HCT116 (cell line): ENCODE data around the gene PRKCQ. TPM values are rescaled to one million over a fixed set of nuclear protein-coding genes. Genes with fewer than 3 reads are reported as not detected.

Source experiments
- ATAC-seq: fragments of 200-7000 bp; cut with Tn5 transposase; 2 replicates; pipeline ENCODE4 v1.9.1; 2020; ENCODE audit warnings: mild to moderate bottlenecking, moderate library complexity
- BruUV-seq: library from RNA; stranded (reverse); fragments of 400-500 nt; replicated peaks from 2 replicates; lab custom pipeline; 2021; lab: Mats Ljungman, UMichigan
- CTCF ChIA-PET: fragments of 300-600 bp; sonication (Branson Sonifier 250); formaldehyde crosslinking; loops from one replicate; lab custom pipeline; 2021; ENCODE audit warnings: antibody characterized with exemption; lab: Charles Lee
- POLR2A ChIA-PET: fragments of 300-600, 350-600 bp; sonication (Branson Sonifier 250); formaldehyde crosslinking; loops from one replicate; lab custom pipeline; 2021; ENCODE audit warnings: antibody characterized with exemption; lab: Charles Lee
- RAD21 ChIA-PET, 2 experiments: fragments of 300-600 bp; sonication (Branson Sonifier 250); formaldehyde crosslinking; loops; one replicate each; lab custom pipeline; 2023; ENCODE audit warnings: low total read pairs in 2 of 2; ENCODE audit not compliant: uncharacterized antibody in 2 of 2, unreplicated experiment in 2 of 2, low non-redundant PET in 1 of 2; lab: Charles Lee
- DNase-seq: peaks from one replicate; pipeline ENCODE4 v3.0.0-alpha.2; 2010; ENCODE audit warnings: low read depth, low spot score
- H2AFZ ChIP-seq: fragments of 200-600 bp; shearing (Covaris generic), sonication (generic); 2 replicates; pipeline ENCODE4 v1.6.1; 2017; ENCODE audit warnings: low read depth, mixed run types, mixed read lengths, antibody characterized with exemption, low read length; ENCODE audit not compliant: poor library complexity, severe bottlenecking
- H3K27ac ChIP-seq: 2 replicates; pipeline ENCODE4 v1.5.1; 2012; ENCODE audit warnings: low read depth, low read length
- H3K27me3 ChIP-seq: fragments of 200-600 bp; sonication (generic); 2 replicates; pipeline ENCODE4 v1.6.1; 2016; ENCODE audit warnings: mixed run types, low read length, mixed read lengths; ENCODE audit not compliant: insufficient read depth
- H3K36me3 ChIP-seq, 2 experiments: fragments of 200-500 bp in 1 of 2; fragments of 200-600 bp in 1 of 2; sonication (Bioruptor generic) in 1 of 2; sonication (generic) in 1 of 2; 2 replicates each; pipeline versions ENCODE4 v1.5.1 to v1.6.1; 2014 to 2016; ENCODE audit warnings: low read length in 2 of 2, inconsistent platforms in 1 of 2, mixed read lengths in 1 of 2, mixed run types in 1 of 2; ENCODE audit not compliant: insufficient read depth in 2 of 2, control insufficient read depth in 1 of 2
- H3K4me1 ChIP-seq, 2 experiments: fragments of 200-600 bp in 1 of 2; sonication (generic) in 1 of 2; 2 replicates each; pipeline versions ENCODE4 v1.5.1 to v1.6.1; 2012 to 2017; ENCODE audit warnings: low read length in 2 of 2, inconsistent platforms in 1 of 2, mild to moderate bottlenecking in 1 of 2, mixed read lengths in 1 of 2, mixed run types in 1 of 2, moderate library complexity in 1 of 2; ENCODE audit not compliant: insufficient read depth in 2 of 2, control insufficient read depth in 1 of 2
- H3K4me2 ChIP-seq: fragments of 200-600 bp; sonication (generic); 2 replicates; pipeline ENCODE4 v1.6.1; 2017; ENCODE audit warnings: mixed run types, low read length, mixed read lengths
- H3K4me3 ChIP-seq, 2 experiments: fragments of 200-600 bp in 1 of 2; sonication (generic) in 1 of 2; replicated peaks in 1 of 2; 2 replicates each; pipeline ENCODE4 v1.5.1; 2011 to 2016; ENCODE audit warnings: low read length in 2 of 2, control low read depth in 1 of 2, low read depth in 1 of 2, mild to moderate bottlenecking in 1 of 2, mixed read lengths in 1 of 2, mixed run types in 1 of 2
- H3K79me2 ChIP-seq: fragments of 200-600 bp; sonication (generic); 2 replicates; pipeline ENCODE4 v1.6.1; 2017; ENCODE audit warnings: mild to moderate bottlenecking, mixed run types, low read length, moderate library complexity, mixed read lengths; ENCODE audit not compliant: insufficient read depth
- H3K9ac ChIP-seq: fragments of 200-600 bp; sonication (generic); 2 replicates; pipeline ENCODE4 v1.6.1; 2016; ENCODE audit warnings: low read length, mixed read lengths
- H3K9me2 ChIP-seq: fragments of 200-600 bp; sonication (generic), shearing (Covaris generic); 2 replicates; pipeline ENCODE4 v1.6.1; 2017; ENCODE audit warnings: mixed run types, mild to moderate bottlenecking, moderate library complexity; ENCODE audit not compliant: insufficient read depth
- H3K9me3 ChIP-seq, 2 experiments: fragments of 200-500 bp in 1 of 2; fragments of 200-600 bp in 1 of 2; sonication (Bioruptor generic) in 1 of 2; sonication (generic) in 1 of 2; 2 replicates each; pipeline ENCODE4 v1.6.1; 2014 to 2017; ENCODE audit warnings: low read length in 2 of 2, mixed read lengths in 2 of 2, inconsistent platforms in 1 of 2, low read depth in 1 of 2, mild to moderate bottlenecking in 1 of 2, mixed run types in 1 of 2, moderate library complexity in 1 of 2; ENCODE audit not compliant: control insufficient read depth in 1 of 2, insufficient read depth in 1 of 2
- H4K20me1 ChIP-seq: fragments of 200-600 bp; sonication (generic), shearing (Covaris generic); 2 replicates; pipeline ENCODE4 v1.6.1; 2017; ENCODE audit warnings: mixed run types, mild to moderate bottlenecking, moderate library complexity; ENCODE audit not compliant: insufficient read depth
- CBX3 ChIP-seq: IDR thresholded peaks from 2 replicates; pipeline ENCODE4 v1.6.1; 2012; ENCODE audit warnings: low read depth
- EZH2 ChIP-seq: fragments of 200-600 bp; sonication (generic); IDR thresholded peaks from 2 replicates; pipeline ENCODE4 v1.6.1; 2017; ENCODE audit warnings: antibody characterized with exemption, mixed run types
- FOSL1 ChIP-seq: IDR thresholded peaks from 2 replicates; pipeline ENCODE4 v1.6.1; 2012; ENCODE audit warnings: low read depth
- SP1 ChIP-seq: IDR thresholded peaks from 2 replicates; pipeline ENCODE4 v1.6.1; 2012; ENCODE audit warnings: low read depth
- YY1 ChIP-seq: IDR thresholded peaks from 2 replicates; pipeline ENCODE4 v1.6.1; 2011; ENCODE audit warnings: low read length, low read depth, moderate library complexity, mild to moderate bottlenecking; ENCODE audit not compliant: insufficient replicate concordance; ENCODE audit errors: extremely low read depth
- ZFX ChIP-seq: fragments of 450-650 bp; IDR thresholded peaks from 2 replicates; pipeline ENCODE4 v1.6.1; 2017
- ZNF274 ChIP-seq: fragments of 200-500 bp; sonication (Bioruptor generic); IDR thresholded peaks from 2 replicates; pipeline ENCODE4 v1.6.1; 2014; ENCODE audit warnings: mild to moderate bottlenecking, low read depth, low read length, inconsistent platforms
- intact Hi-C: fragments of 100-400 bp; cut with micrococcal nuclease; formaldehyde crosslinking; loops from 2 replicates; pipeline ENCODE4 v1.10.0; 2022
- total RNA-seq: library from RNA; stranded (reverse); gene quantifications from one replicate; pipeline ENCODE4 v1.2.1, GENCODE V29; 2021; ENCODE audit not compliant: unreplicated experiment
- TF ChIP-seq, protein P1 (sequence below): IDR thresholded peaks from 2 replicates; pipeline ENCODE4 v1.6.1; 2012; ENCODE audit warnings: low read depth
- TF ChIP-seq, protein P2 (sequence below), 3 experiments: fragments of 200-600 bp in 1 of 3; sonication (generic) in 1 of 3; IDR thresholded peaks in 2 of 3; conservative IDR thresholded peaks in 1 of 3; 2 replicates each; pipeline ENCODE4 v1.5.1; 2012 to 2017; ENCODE audit warnings: low read depth in 2 of 3, low read length in 2 of 3, antibody characterized with exemption in 1 of 3, borderline replicate concordance in 1 of 3, control low read depth in 1 of 3, mild to moderate bottlenecking in 1 of 3, mixed read lengths in 1 of 3, mixed run types in 1 of 3, moderate library complexity in 1 of 3; ENCODE audit not compliant: insufficient read depth in 1 of 3

Gene PRKCQ
- total RNA-seq, 1 experiment from 2014 or later, result 0.54 TPM

GRCh38 chr10:6512182-6512581 lies 67.9 kb downstream of the PRKCQ start:
- no peaks in the 10 kb centered on the region for H3K4me1 ChIP-seq
- BruUV-seq, result no TSS peak
- TF ChIP-seq FOSL1 (no peak), EZH2 (no peak), SP1 (no peak), CBX3 (no peak), YY1 (no peak), ZFX (no peak), ZNF274 (no peak)
- TF ChIP-seq, protein P1, sequence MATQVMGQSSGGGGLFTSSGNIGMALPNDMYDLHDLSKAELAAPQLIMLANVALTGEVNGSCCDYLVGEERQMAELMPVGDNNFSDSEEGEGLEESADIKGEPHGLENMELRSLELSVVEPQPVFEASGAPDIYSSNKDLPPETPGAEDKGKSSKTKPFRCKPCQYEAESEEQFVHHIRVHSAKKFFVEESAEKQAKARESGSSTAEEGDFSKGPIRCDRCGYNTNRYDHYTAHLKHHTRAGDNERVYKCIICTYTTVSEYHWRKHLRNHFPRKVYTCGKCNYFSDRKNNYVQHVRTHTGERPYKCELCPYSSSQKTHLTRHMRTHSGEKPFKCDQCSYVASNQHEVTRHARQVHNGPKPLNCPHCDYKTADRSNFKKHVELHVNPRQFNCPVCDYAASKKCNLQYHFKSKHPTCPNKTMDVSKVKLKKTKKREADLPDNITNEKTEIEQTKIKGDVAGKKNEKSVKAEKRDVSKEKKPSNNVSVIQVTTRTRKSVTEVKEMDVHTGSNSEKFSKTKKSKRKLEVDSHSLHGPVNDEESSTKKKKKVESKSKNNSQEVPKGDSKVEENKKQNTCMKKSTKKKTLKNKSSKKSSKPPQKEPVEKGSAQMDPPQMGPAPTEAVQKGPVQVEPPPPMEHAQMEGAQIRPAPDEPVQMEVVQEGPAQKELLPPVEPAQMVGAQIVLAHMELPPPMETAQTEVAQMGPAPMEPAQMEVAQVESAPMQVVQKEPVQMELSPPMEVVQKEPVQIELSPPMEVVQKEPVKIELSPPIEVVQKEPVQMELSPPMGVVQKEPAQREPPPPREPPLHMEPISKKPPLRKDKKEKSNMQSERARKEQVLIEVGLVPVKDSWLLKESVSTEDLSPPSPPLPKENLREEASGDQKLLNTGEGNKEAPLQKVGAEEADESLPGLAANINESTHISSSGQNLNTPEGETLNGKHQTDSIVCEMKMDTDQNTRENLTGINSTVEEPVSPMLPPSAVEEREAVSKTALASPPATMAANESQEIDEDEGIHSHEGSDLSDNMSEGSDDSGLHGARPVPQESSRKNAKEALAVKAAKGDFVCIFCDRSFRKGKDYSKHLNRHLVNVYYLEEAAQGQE, result no peak
- TF ChIP-seq, protein P2, sequence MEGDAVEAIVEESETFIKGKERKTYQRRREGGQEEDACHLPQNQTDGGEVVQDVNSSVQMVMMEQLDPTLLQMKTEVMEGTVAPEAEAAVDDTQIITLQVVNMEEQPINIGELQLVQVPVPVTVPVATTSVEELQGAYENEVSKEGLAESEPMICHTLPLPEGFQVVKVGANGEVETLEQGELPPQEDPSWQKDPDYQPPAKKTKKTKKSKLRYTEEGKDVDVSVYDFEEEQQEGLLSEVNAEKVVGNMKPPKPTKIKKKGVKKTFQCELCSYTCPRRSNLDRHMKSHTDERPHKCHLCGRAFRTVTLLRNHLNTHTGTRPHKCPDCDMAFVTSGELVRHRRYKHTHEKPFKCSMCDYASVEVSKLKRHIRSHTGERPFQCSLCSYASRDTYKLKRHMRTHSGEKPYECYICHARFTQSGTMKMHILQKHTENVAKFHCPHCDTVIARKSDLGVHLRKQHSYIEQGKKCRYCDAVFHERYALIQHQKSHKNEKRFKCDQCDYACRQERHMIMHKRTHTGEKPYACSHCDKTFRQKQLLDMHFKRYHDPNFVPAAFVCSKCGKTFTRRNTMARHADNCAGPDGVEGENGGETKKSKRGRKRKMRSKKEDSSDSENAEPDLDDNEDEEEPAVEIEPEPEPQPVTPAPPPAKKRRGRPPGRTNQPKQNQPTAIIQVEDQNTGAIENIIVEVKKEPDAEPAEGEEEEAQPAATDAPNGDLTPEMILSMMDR (IDR thresholded peaks at IDR 0.05 in 2 of 3, conservative IDR thresholded peaks at IDR 0.05 in 1 of 3; ENCODE audit: borderline replicate concordance in 1 of 3, insufficient read depth in 1 of 3, low read depth in 2 of 3, low read length in 2 of 3), result no peak
- peaks cover 0 to 5% of the 10 kb centered on the region in 2 experiments; a peak in 1 of 4 replicates for H3K9me3 ChIP-seq
- no peaks in the 10 kb centered on the region for H3K79me2 ChIP-seq
- no peaks in the 10 kb centered on the region for H3K9me2 ChIP-seq
- CTCF ChIA-PET, result no interaction called here
- no peaks in the 10 kb centered on the region for H4K20me1 ChIP-seq
- H3K36me3 ChIP-seq, result no peaks in the 10 kb centered on the region
- DNase-seq, result no peak
- intact Hi-C loops, result no loop called here
- H3K27ac ChIP-seq, result no peak overlapping the region
- no peak overlapping the region for H3K9ac ChIP-seq
- no peak for ATAC-seq
- no peak overlapping the region for H2AFZ ChIP-seq
- no peak overlapping the region for H3K4me2 ChIP-seq
- RAD21 ChIA-PET, result no interaction called here
- H3K4me3 ChIP-seq, result no peak overlapping the region
- POLR2A ChIA-PET, result no interaction called here
- H3K27me3 ChIP-seq, result peaks cover 64% of the 10 kb centered on the region
